HEK293 (cell line): Measurements from ENCODE around the gene FAM241A.

Experiments used
- CTCF ChIA-PET: fragments of 350-600 bp; formaldehyde crosslinking; extraction: SDS; loops from one replicate; lab custom pipeline; 2021; ENCODE audit warnings: antibody characterized with exemption; lab: Yijun Ruan, JAX
- POLR2A ChIA-PET: fragments of 300-600 bp; formaldehyde crosslinking; extraction: SDS; loops from one replicate; lab custom pipeline; 2020; ENCODE audit warnings: antibody characterized with exemption, inconsistent platforms; lab: Yijun Ruan, JAX
- H3K27ac ChIP-seq: fragments of 200-500 bp; sonication (Bioruptor generic); 2 replicates; pipeline ENCODE4 v1.5.1; 2014; ENCODE audit warnings: low read depth, low read length, control low read depth, inconsistent platforms; ENCODE audit errors: extremely low read depth
- H3K36me3 ChIP-seq, 2 experiments: fragments of 200-500 bp in 1 of 2; sonication (Bioruptor generic) in 1 of 2; 1 replicate in 1 of 2; 2 replicates in 1 of 2; pipeline ENCODE4 v1.5.1; 2014 to 2017; ENCODE audit warnings: inconsistent platforms in 2 of 2, low read length in 2 of 2; ENCODE audit not compliant: control insufficient read depth in 2 of 2, insufficient read depth in 1 of 2
- H3K4me1 ChIP-seq: fragments of 200-500 bp; sonication (Bioruptor generic); 2 replicates; pipeline ENCODE4 v1.5.1; 2014; ENCODE audit warnings: mild to moderate bottlenecking, low read length, inconsistent platforms; ENCODE audit not compliant: control insufficient read depth, insufficient read depth
- H3K4me3 ChIP-seq: 2 replicates; pipeline ENCODE4 v1.5.1; 2011; ENCODE audit warnings: low read depth, mild to moderate bottlenecking, control low read depth, low read length, moderate library complexity
- H3K9me3 ChIP-seq: fragments of 200-500 bp; sonication (Bioruptor generic); 2 replicates; pipeline ENCODE4 v1.5.1; 2014; ENCODE audit warnings: low read depth, low read length, inconsistent platforms; ENCODE audit not compliant: control insufficient read depth, insufficient read depth
- BCL11A ChIP-seq: fragments of 450-650 bp; formaldehyde crosslinking; IDR thresholded peaks from 2 replicates; pipeline ENCODE4 v1.5.1; 2016; ENCODE audit warnings: low read depth, missing biosample characterization, missing genetic modification characterization
- BCL11B ChIP-seq: fragments of 450-650 bp; formaldehyde crosslinking; IDR thresholded peaks from 2 replicates; pipeline ENCODE4 v1.5.1; 2016; ENCODE audit warnings: low read depth, missing biosample characterization, missing genetic modification characterization
- GFI1B ChIP-seq: fragments of 450-650 bp; formaldehyde crosslinking; IDR thresholded peaks from 2 replicates; pipeline ENCODE4 v1.5.1; 2016; ENCODE audit warnings: missing biosample characterization, missing genetic modification characterization
- GLIS1 ChIP-seq: fragments of 450-650 bp; formaldehyde crosslinking; IDR thresholded peaks from 2 replicates; pipeline ENCODE4 v1.5.1; 2016; ENCODE audit warnings: missing biosample characterization, missing genetic modification characterization
- KLF8 ChIP-seq: fragments of 450-650 bp; formaldehyde crosslinking; IDR thresholded peaks from 2 replicates; pipeline ENCODE4 v1.5.1; 2016; ENCODE audit warnings: missing biosample characterization, missing genetic modification characterization
- ZBTB20 ChIP-seq: fragments of 450-650 bp; formaldehyde crosslinking; IDR thresholded peaks from 2 replicates; pipeline ENCODE4 v1.5.1; 2016; ENCODE audit warnings: missing biosample characterization, missing genetic modification characterization
- ZEB2 ChIP-seq: fragments of 450-650 bp; formaldehyde crosslinking; IDR thresholded peaks from 2 replicates; pipeline ENCODE4 v1.5.1; 2016; ENCODE audit warnings: missing biosample characterization, missing genetic modification characterization
- ZFHX2 ChIP-seq: fragments of 450-650 bp; formaldehyde crosslinking; conservative IDR thresholded peaks from 2 replicates; pipeline ENCODE4 v1.5.1; 2016; ENCODE audit warnings: missing biosample characterization, missing genetic modification characterization
- ZFP69B ChIP-seq: fragments of 450-650 bp; formaldehyde crosslinking; IDR thresholded peaks from 2 replicates; pipeline ENCODE4 v1.5.1; 2016; ENCODE audit warnings: missing biosample characterization, missing genetic modification characterization
- ZNF112 ChIP-seq: fragments of 450-650 bp; formaldehyde crosslinking; IDR thresholded peaks from 2 replicates; pipeline ENCODE4 v1.5.0; 2017; ENCODE audit warnings: missing biosample characterization, missing genetic modification characterization
- ZNF202 ChIP-seq: fragments of 450-650 bp; formaldehyde crosslinking; IDR thresholded peaks from 2 replicates; pipeline ENCODE4 v1.5.1; 2016; ENCODE audit warnings: missing biosample characterization, missing genetic modification characterization, borderline replicate concordance
- ZNF23 ChIP-seq: fragments of 450-650 bp; formaldehyde crosslinking; IDR thresholded peaks from 2 replicates; pipeline ENCODE4 v1.5.1; 2016; ENCODE audit warnings: missing biosample characterization, missing genetic modification characterization, borderline replicate concordance
- ZNF274 ChIP-seq, 2 experiments: fragments of 200-500 bp in 1 of 2; fragments of 450-650 bp in 1 of 2; sonication (Bioruptor generic) in 1 of 2; formaldehyde crosslinking in 1 of 2; IDR thresholded peaks; 2 replicates each; pipeline versions ENCODE4 v1.5.1 to v1.6.1; 2014 to 2016; ENCODE audit warnings: borderline replicate concordance in 1 of 2, inconsistent platforms in 1 of 2, low read length in 1 of 2, missing biosample characterization in 1 of 2, missing genetic modification characterization in 1 of 2
- ZNF366 ChIP-seq: fragments of 450-650 bp; formaldehyde crosslinking; conservative IDR thresholded peaks from 2 replicates; pipeline ENCODE4 v1.5.1; 2016; ENCODE audit warnings: missing biosample characterization, missing genetic modification characterization
- ZNF426 ChIP-seq: fragments of 450-650 bp; formaldehyde crosslinking; IDR thresholded peaks from 2 replicates; pipeline ENCODE4 v1.5.1; 2017; ENCODE audit warnings: missing biosample characterization, missing genetic modification characterization, mild to moderate bottlenecking, inconsistent platforms, moderate library complexity
- ZNF621 ChIP-seq: fragments of 450-650 bp; formaldehyde crosslinking; IDR thresholded peaks from 2 replicates; pipeline ENCODE4 v1.5.1; 2017; ENCODE audit warnings: missing biosample characterization, missing genetic modification characterization
- ZNF792 ChIP-seq: fragments of 450-650 bp; formaldehyde crosslinking; IDR thresholded peaks from 2 replicates; pipeline ENCODE4 v1.5.1; 2016; ENCODE audit warnings: missing biosample characterization, missing genetic modification characterization
- ZNF837 ChIP-seq: fragments of 450-650 bp; formaldehyde crosslinking; IDR thresholded peaks from 2 replicates; pipeline ENCODE4 v1.5.1; 2016; ENCODE audit warnings: missing biosample characterization, missing genetic modification characterization
- TF ChIP-seq, protein P1 (sequence below): fragments of 450-650 bp; formaldehyde crosslinking; IDR thresholded peaks from 2 replicates; pipeline ENCODE4 v1.5.1; 2016; ENCODE audit warnings: missing biosample characterization, missing genetic modification characterization
- TF ChIP-seq, protein P2 (sequence below): fragments of 450-650 bp; formaldehyde crosslinking; IDR thresholded peaks from 2 replicates; pipeline ENCODE4 v1.5.1; 2016; ENCODE audit warnings: missing biosample characterization, missing genetic modification characterization
- TF ChIP-seq, protein P3 (sequence below): fragments of 450-650 bp; formaldehyde crosslinking; IDR thresholded peaks from 2 replicates; pipeline ENCODE4 v1.5.1; 2016; ENCODE audit warnings: missing biosample characterization, missing genetic modification characterization
- TF ChIP-seq, protein P4 (sequence below): fragments of 450-650 bp; formaldehyde crosslinking; IDR thresholded peaks from 2 replicates; pipeline ENCODE4 v1.5.1; 2016; ENCODE audit warnings: missing biosample characterization, missing genetic modification characterization, low read depth

FAM241A gene

DNA sequence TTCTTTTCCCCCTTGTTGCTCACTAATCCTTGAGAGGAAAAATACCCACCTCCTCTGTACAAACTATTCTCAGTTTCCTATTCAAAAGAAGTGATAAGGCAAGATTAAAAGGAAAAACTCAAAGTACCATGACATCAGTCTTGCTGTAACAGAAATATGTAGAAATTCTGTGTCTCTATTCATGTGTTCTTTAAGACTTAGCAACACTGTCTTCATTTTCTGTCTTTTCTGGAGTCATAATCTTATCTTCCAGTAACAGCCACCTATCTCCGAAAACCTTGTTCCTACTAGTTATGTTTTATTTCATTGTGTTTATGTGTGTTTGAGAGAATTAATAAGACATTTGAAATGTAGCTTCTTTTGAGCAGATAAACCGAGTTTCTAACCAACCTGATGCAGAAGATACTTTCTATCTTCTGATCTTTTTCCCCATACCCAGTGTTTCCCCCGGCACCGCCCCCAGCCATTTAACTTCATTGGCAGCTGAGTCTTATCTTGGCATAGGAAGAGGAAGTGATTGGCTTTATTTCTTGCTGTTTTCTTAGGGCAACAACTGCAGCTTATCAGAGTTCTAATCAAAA, 8.0 kb downstream of the FAM241A start:
- ChIA-PET POLR2A (no interaction called here), CTCF (no interaction called here)
- no peak overlapping the region for H3K27ac ChIP-seq
- no peak for TF ChIP-seq ZFHX2 (tag by site-specific recombination)
- no peak for TF ChIP-seq BCL11B (tag by site-specific recombination)
- no peak for TF ChIP-seq ZNF792 (tag by site-specific recombination)
- TF ChIP-seq, protein P1, sequence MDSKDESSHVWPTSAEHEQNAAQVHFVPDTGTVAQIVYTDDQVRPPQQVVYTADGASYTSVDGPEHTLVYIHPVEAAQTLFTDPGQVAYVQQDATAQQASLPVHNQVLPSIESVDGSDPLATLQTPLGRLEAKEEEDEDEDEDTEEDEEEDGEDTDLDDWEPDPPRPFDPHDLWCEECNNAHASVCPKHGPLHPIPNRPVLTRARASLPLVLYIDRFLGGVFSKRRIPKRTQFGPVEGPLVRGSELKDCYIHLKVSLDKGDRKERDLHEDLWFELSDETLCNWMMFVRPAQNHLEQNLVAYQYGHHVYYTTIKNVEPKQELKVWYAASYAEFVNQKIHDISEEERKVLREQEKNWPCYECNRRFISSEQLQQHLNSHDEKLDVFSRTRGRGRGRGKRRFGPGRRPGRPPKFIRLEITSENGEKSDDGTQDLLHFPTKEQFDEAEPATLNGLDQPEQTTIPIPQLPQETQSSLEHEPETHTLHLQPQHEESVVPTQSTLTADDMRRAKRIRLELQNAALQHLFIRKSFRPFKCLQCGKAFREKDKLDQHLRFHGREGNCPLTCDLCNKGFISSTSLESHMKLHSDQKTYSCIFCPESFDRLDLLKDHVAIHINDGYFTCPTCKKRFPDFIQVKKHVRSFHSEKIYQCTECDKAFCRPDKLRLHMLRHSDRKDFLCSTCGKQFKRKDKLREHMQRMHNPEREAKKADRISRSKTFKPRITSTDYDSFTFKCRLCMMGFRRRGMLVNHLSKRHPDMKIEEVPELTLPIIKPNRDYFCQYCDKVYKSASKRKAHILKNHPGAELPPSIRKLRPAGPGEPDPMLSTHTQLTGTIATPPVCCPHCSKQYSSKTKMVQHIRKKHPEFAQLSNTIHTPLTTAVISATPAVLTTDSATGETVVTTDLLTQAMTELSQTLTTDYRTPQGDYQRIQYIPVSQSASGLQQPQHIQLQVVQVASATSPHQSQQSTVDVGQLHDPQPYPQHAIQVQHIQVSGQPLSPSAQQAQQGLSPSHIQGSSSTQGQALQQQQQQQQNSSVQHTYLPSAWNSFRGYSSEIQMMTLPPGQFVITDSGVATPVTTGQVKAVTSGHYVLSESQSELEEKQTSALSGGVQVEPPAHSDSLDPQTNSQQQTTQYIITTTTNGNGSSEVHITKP (tag by site-specific recombination): no peak
- TF ChIP-seq ZNF112 (tag by site-specific recombination): no peak
- TF ChIP-seq ZEB2 (tag by site-specific recombination): no peak
- TF ChIP-seq ZNF274 (IDR thresholded peaks at IDR 0.05; ENCODE audit: low read length): no peak
- no peak for TF ChIP-seq ZNF274 (tag by site-specific recombination; IDR thresholded peaks at IDR 0.05; ENCODE audit: borderline replicate concordance)
- TF ChIP-seq GFI1B (tag by site-specific recombination): no peak
- TF ChIP-seq, all 188 proteins: peak for 0
- H3K9me3 ChIP-seq: no peaks in the 10 kb centered on the region
- no peaks in the 10 kb centered on the region for H3K36me3 ChIP-seq
- peaks cover 3% of the 10 kb centered on the region; the same call in 1 of the 2 replicates for H3K4me1 ChIP-seq
- H3K4me3 ChIP-seq: no peak overlapping the region

DNA sequence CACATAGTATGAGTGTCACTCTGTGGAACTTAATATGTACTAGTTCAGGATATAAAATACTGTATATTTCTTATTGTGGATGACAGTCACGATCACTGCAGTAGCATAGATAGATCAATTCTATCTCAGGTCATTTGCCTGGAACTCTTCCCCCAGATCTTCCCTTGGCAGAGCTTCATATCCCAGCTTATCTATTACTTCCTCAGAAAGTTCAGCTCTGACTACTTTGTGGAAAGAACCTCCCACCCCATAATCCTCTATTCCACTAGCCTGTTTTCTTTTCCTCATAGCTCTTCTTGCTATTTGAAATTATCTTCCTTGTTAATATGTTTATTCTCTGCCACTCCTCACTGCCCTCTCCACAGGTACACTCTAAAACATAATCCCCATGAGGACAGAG, 10.9 kb downstream of the FAM241A start:
- Histone ChIP-seq H3K27ac (no peak overlapping the region), H3K9me3 (no peaks in the 10 kb centered on the region), H3K4me3 (no peak overlapping the region), H3K36me3 (no peaks in the 10 kb centered on the region), H3K4me1 (peaks cover 3% of the 10 kb centered on the region; the same call in 1 of the 2 replicates)
- TF ChIP-seq ZNF426 (no peak), ZNF202 (tag by site-specific recombination) (no peak), ZNF621 (no peak), KLF8 (no peak), ZNF366 (tag by site-specific recombination) (no peak), ZNF23 (tag by site-specific recombination) (no peak), ZNF274 (IDR thresholded peaks at IDR 0.05; ENCODE audit: low read length) (no peak), ZNF274 (tag by site-specific recombination; IDR thresholded peaks at IDR 0.05; ENCODE audit: borderline replicate concordance) (no peak), ZFP69B (tag by site-specific recombination) (no peak), ZBTB20 (tag by site-specific recombination) (no peak), ZNF837 (tag by site-specific recombination) (no peak), BCL11A (tag by site-specific recombination) (no peak), GLIS1 (tag by site-specific recombination) (no peak)
- TF ChIP-seq, protein P2, sequence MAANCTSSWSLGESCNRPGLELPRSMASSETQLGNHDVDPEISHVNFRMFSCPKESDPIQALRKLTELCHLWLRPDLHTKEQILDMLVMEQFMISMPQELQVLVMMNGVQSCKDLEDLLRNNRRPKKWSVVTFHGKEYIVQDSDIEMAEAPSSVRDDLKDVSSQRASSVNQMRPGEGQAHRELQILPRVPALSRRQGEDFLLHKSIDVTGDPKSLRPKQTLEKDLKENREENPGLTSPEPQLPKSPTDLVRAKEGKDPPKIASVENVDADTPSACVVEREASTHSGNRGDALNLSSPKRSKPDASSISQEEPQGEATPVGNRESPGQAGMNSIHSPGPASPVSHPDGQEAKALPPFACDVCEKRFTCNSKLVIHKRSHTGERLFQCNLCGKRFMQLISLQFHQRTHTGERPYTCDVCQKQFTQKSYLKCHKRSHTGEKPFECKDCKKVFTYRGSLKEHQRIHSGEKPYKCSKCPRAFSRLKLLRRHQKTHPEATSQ (tag by site-specific recombination): no peak
- TF ChIP-seq, protein P3, sequence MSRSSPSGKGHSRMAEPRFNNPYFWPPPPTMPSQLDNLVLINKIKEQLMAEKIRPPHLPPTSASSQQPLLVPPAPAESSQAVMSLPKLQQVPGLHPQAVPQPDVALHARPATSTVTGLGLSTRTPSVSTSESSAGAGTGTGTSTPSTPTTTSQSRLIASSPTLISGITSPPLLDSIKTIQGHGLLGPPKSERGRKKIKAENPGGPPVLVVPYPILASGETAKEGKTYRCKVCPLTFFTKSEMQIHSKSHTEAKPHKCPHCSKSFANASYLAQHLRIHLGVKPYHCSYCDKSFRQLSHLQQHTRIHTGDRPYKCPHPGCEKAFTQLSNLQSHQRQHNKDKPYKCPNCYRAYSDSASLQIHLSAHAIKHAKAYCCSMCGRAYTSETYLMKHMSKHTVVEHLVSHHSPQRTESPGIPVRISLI (tag by site-specific recombination): no peak
- TF ChIP-seq, protein P4, sequence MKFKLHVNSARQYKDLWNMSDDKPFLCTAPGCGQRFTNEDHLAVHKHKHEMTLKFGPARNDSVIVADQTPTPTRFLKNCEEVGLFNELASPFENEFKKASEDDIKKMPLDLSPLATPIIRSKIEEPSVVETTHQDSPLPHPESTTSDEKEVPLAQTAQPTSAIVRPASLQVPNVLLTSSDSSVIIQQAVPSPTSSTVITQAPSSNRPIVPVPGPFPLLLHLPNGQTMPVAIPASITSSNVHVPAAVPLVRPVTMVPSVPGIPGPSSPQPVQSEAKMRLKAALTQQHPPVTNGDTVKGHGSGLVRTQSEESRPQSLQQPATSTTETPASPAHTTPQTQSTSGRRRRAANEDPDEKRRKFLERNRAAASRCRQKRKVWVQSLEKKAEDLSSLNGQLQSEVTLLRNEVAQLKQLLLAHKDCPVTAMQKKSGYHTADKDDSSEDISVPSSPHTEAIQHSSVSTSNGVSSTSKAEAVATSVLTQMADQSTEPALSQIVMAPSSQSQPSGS: no peak
- POLR2A ChIA-PET: no interaction called here
- CTCF ChIA-PET: interaction anchor here (0.9 kb wide), 1 partner anchor 57 kb away, joined by 5 read pairs; no protein-coding TSS in a partner anchor
